Gastroesophageal sphincter (tissue), 4 donors: ENCODE results near the gene PCGF2. TPM values are rescaled to one million over a fixed set of nuclear protein-coding genes. Genes with fewer than 3 reads are reported as not detected.

Source experiments
- ATAC-seq: fragments of 150-250 bp; one replicate; pipeline ENCODE4 v1.9.1; 2016; ENCODE audit warnings: mild to moderate bottlenecking, moderate library complexity
- H3K27ac ChIP-seq, 4 donors: fragments of 200-600 bp; sonication (generic) in 3 of 4; 1 replicate in 3 of 4; 2 replicates in 1 of 4; pipeline ENCODE4 v1.5.1; 2016 to 2019
- H3K27me3 ChIP-seq: fragments of 200-600 bp; sonication (generic); one replicate; pipeline ENCODE4 v1.5.1; 2019
- H3K36me3 ChIP-seq, 2 donors: fragments of 200-600 bp; sonication (generic); one replicate each; pipeline ENCODE4 v1.5.1; 2019; ENCODE audit warnings: control low read depth in 1 of 2
- H3K4me1 ChIP-seq, 3 donors: fragments of 200-600 bp; sonication (generic); 1 replicate in 2 of 3; 2 replicates in 1 of 3; pipeline ENCODE4 v1.5.1; 2016 to 2019; ENCODE audit warnings: control low read depth in 2 of 3
- H3K4me3 ChIP-seq, 2 donors: fragments of 200-600 bp; sonication (generic); one replicate each; pipeline ENCODE4 v1.5.1; 2019; ENCODE audit warnings: mild to moderate bottlenecking in 1 of 2, moderate library complexity in 1 of 2
- H3K9me3 ChIP-seq, 3 donors: fragments of 200-600 bp; sonication (generic); one replicate each; pipeline ENCODE4 v1.5.1; 2017 to 2019; ENCODE audit warnings: control low read depth in 2 of 3
- EP300 ChIP-seq: sonication (generic); formaldehyde crosslinking; IDR thresholded peaks from one replicate; pipeline ENCODE4 v1.6.1; 2017; ENCODE audit warnings: antibody characterized with exemption, mild to moderate bottlenecking
- POLR2A ChIP-seq, 2 donors: fragments of 450-650 bp; IDR thresholded peaks; one replicate each; pipeline ENCODE4 v1.6.1; 2017; ENCODE audit warnings: antibody characterized with exemption in 2 of 2, mild to moderate bottlenecking in 2 of 2, moderate library complexity in 1 of 2
- POLR2AphosphoS5 ChIP-seq: sonication (generic); formaldehyde crosslinking; IDR thresholded peaks from one replicate; pipeline ENCODE4 v1.6.1; 2017; ENCODE audit warnings: antibody characterized with exemption
- WGBS, 2 donors: methylation state at CpG; one replicate each; pipeline ENCODE4 v1.1.5; 2018; ENCODE audit warnings: low coverage in 1 of 2; 5-methylcytosine and 5-hydroxymethylcytosine counted together
- total RNA-seq, 4 donors: library from RNA; depleted of rRNA; stranded (reverse); fragments of >200 nt; gene quantifications; one replicate each; pipeline ENCODE4 v1.1.0, GENCODE V29; 2016
- TF ChIP-seq, protein P1 (sequence below), 4 experiments: fragments of 200-600 bp in 2 of 4; fragments of 450-650 bp in 2 of 4; sonication (generic) in 1 of 4; IDR thresholded peaks; one replicate each; pipeline ENCODE4 v1.5.1; 2017 to 2019; ENCODE audit warnings: antibody characterized with exemption in 4 of 4, mild to moderate bottlenecking in 2 of 4, moderate library complexity in 2 of 4

PCGF2 gene
- total RNA-seq, 4 donors from 2014 or later, result 6.4 to 13.0 (median 9.7) TPM

DNA sequence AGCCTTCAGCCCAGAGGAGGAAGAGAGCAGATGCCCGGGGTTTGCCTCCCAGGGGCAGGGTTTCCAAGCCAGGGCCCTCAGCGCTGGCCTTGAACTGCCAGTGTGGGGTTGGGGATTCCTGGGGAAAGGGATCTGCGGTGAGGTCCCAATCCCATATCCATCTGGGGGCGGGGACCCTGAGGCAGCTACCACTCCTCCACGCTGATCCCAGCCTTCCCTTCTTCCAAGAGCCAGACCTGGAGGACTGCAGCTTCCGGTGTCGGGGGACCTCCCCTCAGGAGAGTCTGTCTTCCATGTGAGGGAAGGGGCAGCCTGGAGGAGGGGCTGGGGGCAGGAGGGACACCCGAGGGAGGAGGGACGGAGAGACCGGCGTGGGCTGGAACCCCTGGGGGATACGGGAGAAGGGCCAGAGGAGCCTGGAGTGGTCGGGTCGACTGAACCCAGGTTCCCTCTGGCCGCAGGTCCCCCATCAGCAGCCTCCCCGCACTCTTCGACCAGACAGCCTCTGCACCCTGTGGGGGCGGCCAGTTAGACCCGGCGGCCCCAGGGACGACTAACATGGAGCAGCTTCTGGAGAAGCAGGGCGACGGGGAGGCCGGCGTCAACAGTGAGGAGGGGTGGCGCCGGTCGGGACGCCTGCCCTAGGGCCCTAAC lies 28.7 kb downstream of the PCGF2 start:
- peaks cover 0 to 21% (median 0%) of the 10 kb centered on the region in 3 donors for H3K4me1 ChIP-seq
- H3K36me3 ChIP-seq, result peaks cover 0 to 100% of the 10 kb centered on the region in 2 donors
- TF ChIP-seq POLR2AphosphoS5, result no peak
- no peak for TF ChIP-seq EP300
- TF ChIP-seq, protein P1, sequence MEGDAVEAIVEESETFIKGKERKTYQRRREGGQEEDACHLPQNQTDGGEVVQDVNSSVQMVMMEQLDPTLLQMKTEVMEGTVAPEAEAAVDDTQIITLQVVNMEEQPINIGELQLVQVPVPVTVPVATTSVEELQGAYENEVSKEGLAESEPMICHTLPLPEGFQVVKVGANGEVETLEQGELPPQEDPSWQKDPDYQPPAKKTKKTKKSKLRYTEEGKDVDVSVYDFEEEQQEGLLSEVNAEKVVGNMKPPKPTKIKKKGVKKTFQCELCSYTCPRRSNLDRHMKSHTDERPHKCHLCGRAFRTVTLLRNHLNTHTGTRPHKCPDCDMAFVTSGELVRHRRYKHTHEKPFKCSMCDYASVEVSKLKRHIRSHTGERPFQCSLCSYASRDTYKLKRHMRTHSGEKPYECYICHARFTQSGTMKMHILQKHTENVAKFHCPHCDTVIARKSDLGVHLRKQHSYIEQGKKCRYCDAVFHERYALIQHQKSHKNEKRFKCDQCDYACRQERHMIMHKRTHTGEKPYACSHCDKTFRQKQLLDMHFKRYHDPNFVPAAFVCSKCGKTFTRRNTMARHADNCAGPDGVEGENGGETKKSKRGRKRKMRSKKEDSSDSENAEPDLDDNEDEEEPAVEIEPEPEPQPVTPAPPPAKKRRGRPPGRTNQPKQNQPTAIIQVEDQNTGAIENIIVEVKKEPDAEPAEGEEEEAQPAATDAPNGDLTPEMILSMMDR (IDR thresholded peaks at IDR 0.05), result no peak
- no peak for TF ChIP-seq POLR2A (IDR thresholded peaks at IDR 0.05)
- 67% methylated on average over 1 of the region's 29 CpGs; no CpG with 5 or more reads in 1 of the 2 donors for WGBS, 2 donors
- no peaks in the 10 kb centered on the region for H3K9me3 ChIP-seq
- no peak overlapping the region for H3K4me3 ChIP-seq
- no peak for ATAC-seq
- H3K27ac ChIP-seq, result peak overlapping the region in 2 of 4 donors; percentile 26 to 35
- no peaks in the 10 kb centered on the region for H3K27me3 ChIP-seq

DNA sequence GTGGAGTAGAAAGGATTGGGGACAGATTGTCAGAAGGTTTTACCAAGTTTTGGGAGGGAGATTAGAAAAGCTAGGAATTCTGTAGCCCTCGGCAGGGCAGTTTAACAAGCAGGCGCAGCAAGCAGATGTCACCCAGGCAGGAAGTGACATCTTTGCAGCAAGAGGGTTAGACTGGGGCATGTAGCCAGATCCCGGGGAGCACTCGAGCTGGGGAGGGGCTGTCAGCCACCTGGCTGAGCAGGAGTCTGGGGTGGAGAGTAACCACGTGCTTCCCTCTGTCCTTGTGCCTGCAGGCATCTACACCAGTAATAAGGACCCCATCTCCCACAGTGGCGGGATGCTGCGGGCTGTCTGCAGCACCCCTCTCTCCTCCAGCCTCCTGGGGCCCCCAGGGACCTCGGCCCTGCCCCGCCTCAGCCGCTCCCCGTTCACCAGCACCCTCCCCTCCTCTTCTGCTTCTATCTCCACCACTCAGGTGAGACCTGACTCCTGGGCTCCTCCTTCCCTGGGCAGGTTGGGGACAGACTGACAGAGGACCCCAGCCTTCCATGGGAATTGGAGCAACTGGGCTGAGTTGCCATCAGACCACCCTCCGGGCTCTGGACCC lies 30.9 kb downstream of the PCGF2 start:
- H3K4me3 ChIP-seq, result no peak overlapping the region
- WGBS, 2 donors, result 67 to 68% methylated on average over 3 of the region's 12 CpGs
- H3K27me3 ChIP-seq, result no peaks in the 10 kb centered on the region
- H3K36me3 ChIP-seq, result peaks cover 0 to 100% of the 10 kb centered on the region in 2 donors
- ATAC-seq, result no peak
- no peaks in the 10 kb centered on the region for H3K9me3 ChIP-seq
- H3K4me1 ChIP-seq, result peaks cover 0 to 14% (median 0%) of the 10 kb centered on the region in 3 donors
- H3K27ac ChIP-seq, result no peak overlapping the region
- TF ChIP-seq, protein P1 (IDR thresholded peaks at IDR 0.05), result no peak
- no peak for TF ChIP-seq POLR2A (IDR thresholded peaks at IDR 0.05)
- TF ChIP-seq POLR2AphosphoS5, result no peak
- TF ChIP-seq EP300, result no peak

DNA sequence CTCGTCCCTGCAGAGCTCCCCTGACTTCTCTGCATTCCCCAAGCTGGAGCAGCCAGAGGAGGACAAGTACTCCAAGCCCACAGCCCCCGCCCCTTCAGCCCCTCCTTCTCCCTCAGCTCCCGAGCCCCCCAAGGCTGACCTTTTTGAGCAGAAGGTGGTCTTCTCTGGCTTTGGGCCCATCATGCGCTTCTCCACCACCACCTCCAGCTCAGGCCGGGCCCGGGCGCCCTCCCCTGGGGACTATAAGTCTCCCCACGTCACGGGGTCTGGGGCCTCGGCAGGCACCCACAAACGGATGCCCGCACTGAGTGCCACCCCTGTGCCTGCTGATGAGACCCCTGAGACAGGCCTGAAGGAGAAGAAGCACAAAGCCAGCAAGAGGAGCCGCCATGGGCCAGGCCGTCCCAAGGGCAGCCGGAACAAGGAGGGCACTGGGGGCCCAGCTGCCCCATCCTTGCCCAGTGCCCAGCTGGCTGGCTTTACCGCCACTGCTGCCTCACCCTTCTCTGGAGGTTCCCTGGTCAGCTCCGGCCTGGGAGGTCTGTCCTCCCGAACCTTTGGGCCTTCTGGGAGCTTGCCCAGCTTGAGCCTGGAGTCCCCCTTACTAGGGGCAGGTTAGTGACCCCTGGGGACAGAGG lies 31.6 kb downstream of the PCGF2 start:
- TF ChIP-seq POLR2A (IDR thresholded peaks at IDR 0.05) (no peak), EP300 (no peak), POLR2AphosphoS5 (no peak)
- TF ChIP-seq, protein P1 (IDR thresholded peaks at IDR 0.05), result no peak
- WGBS, 2 donors, result 38% methylated on average over 2 of the region's 18 CpGs; no CpG with 5 or more reads in 1 of the 2 donors
- Histone ChIP-seq H3K4me1 (peaks cover 0 to 14% (median 0%) of the 10 kb centered on the region in 3 donors), H3K4me3 (no peak overlapping the region), H3K36me3 (peaks cover 0 to 100% of the 10 kb centered on the region in 2 donors), H3K27me3 (no peaks in the 10 kb centered on the region), H3K27ac (no peak overlapping the region), H3K9me3 (no peaks in the 10 kb centered on the region)
- ATAC-seq, result no peak

DNA sequence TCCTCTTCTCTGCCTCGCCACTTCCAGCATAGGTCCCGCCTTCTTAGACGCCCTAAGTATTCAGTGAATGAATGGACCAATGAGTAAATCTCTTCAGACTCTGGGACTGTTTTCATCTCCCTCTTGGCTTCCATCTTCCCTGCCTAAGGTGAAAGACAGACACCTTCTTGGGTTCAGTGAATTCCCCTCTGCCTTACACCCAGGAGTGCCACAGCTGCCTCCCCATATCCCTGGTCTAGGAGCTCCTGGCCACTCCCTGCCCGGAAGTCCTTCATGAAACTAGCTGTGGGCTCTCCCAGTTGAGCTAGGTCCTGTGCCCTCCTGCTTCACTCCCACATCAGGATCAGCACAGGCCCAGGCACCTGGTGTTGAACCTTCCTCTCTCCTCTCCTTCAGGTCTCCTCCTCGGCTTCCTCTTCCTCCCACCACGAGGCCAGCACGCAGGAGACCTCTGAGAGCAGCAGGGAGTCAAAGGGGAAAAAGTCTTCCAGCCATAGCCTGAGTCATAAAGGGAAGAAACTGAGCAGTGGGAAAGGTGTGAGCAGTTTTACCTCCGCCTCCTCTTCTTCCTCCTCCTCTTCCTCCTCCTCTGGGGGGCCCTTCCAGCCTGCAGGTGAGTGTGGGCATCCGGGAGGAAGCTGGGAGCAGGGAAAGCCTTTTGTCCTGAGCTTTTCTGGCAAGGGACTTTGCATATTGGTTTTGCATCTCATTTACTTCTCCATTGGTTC lies 32.8 kb downstream of the PCGF2 start:
- Histone ChIP-seq H3K36me3 (peaks cover 0 to 100% of the 10 kb centered on the region in 2 donors), H3K4me3 (no peak overlapping the region), H3K27me3 (no peaks in the 10 kb centered on the region), H3K9me3 (no peaks in the 10 kb centered on the region), H3K4me1 (peaks cover 0 to 15% (median 0%) of the 10 kb centered on the region in 3 donors), H3K27ac (no peak overlapping the region)
- TF ChIP-seq POLR2AphosphoS5, result no peak
- TF ChIP-seq, protein P1 (IDR thresholded peaks at IDR 0.05), result no peak
- TF ChIP-seq POLR2A (IDR thresholded peaks at IDR 0.05), result no peak
- TF ChIP-seq EP300, result no peak
- no peak for ATAC-seq
- 77 to 85% methylated on average over 5 to 9 of the region's 9 CpGs for WGBS, 2 donors
